ENCODE results near the gene SLC39A6. TPM values are rescaled to one million over a fixed set of nuclear protein-coding genes. Genes with fewer than 3 reads are reported as not detected.

Gene SLC39A6
- total RNA-seq, 1 donor = 133 TPM

DNA sequence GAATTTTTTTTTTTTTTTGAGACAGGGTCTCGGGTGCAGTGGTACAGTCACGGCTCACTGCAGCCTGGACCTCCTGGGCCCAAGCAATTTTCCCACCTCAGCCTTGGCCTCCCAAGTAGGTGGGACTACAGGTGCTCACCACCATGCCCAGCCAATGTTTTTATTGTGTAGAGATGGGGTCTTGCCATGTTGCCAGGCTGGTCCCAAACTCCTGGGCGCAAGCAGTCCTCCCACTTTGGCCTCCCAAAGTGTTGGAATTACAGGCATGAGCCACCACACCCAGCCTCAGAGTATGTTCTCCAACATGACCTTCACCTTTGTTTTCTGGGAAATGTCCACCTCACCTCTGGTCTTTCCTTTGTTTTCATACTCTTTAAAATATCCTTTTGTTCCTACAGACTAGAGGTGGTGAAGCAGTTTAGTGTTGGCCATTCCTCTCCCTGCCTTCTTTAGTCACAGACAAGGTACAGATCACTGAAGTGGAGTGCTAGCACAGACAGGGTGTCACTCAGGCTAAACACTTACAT lies 38.6 kb upstream of the SLC39A6 start:
- Histone ChIP-seq H3K79me2 (ENCODE audit: insufficient read depth, low read length) (peaks cover 12% of the 10 kb centered on the region), H3K27me3 (ENCODE audit: insufficient read depth, low read length) (no peaks in the 10 kb centered on the region), H2AFZ (ENCODE audit: low read length) (no peak overlapping the region), H3K9me3 (ENCODE audit: low read depth, low read length) (no peaks in the 10 kb centered on the region), H3K36me3 (ENCODE audit: insufficient read depth, low read length) (peaks cover 55% of the 10 kb centered on the region), H3K27ac (ENCODE audit: low read depth, low read length) (no peak overlapping the region), H3K4me1 (ENCODE audit: insufficient read depth, low read length) (peaks cover 3% of the 10 kb centered on the region), H3K4me2 (ENCODE audit: insufficient read depth, low read length) (no peak overlapping the region), H4K20me1 (ENCODE audit: insufficient read depth, low read length) (no peaks in the 10 kb centered on the region), H3K4me3 (ENCODE audit: insufficient read depth, low read length) (no peak overlapping the region)
- DNase-seq (ENCODE audit: insufficient read length, low spot score, missing footprints) = no peak
- TF ChIP-seq CTCF (IDR thresholded peaks at IDR 0.05; ENCODE audit: extremely low read depth, low read depth, low read length) = no peak

DNA sequence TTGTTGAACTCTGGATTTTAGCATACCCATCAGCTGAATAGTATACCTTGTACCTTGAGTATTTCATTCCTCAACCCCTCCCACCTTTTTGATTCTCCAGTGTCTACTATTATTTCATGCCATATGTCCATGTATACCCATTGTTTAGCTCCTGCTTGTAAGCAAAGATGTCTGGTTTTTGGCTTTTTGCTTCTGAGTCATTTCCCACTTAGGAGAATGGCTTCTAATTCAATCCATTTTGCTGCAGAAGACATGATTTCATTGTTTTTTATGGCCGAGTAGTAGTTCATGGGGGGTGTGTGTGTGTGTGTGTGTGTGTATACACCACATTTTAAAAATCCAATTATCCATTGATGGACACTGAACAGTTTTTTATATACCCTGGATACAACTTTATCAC lies 33.8 kb upstream of the SLC39A6 start:
- H3K36me3 ChIP-seq (ENCODE audit: insufficient read depth, low read length) = peaks cover 68% of the 10 kb centered on the region
- H3K4me1 ChIP-seq (ENCODE audit: insufficient read depth, low read length) = peaks cover 11% of the 10 kb centered on the region
- no peak overlapping the region for H3K27ac ChIP-seq (ENCODE audit: low read depth, low read length)
- no peak for DNase-seq (ENCODE audit: insufficient read length, low spot score, missing footprints)
- H3K4me3 ChIP-seq (ENCODE audit: insufficient read depth, low read length) = no peak overlapping the region
- H3K79me2 ChIP-seq (ENCODE audit: insufficient read depth, low read length) = peaks cover 15% of the 10 kb centered on the region
- no peak overlapping the region for H2AFZ ChIP-seq (ENCODE audit: low read length)
- no peaks in the 10 kb centered on the region for H3K27me3 ChIP-seq (ENCODE audit: insufficient read depth, low read length)
- no peaks in the 10 kb centered on the region for H4K20me1 ChIP-seq (ENCODE audit: insufficient read depth, low read length)
- no peaks in the 10 kb centered on the region for H3K9me3 ChIP-seq (ENCODE audit: low read depth, low read length)
- H3K4me2 ChIP-seq (ENCODE audit: insufficient read depth, low read length) = no peak overlapping the region
- no peak for TF ChIP-seq CTCF (IDR thresholded peaks at IDR 0.05; ENCODE audit: extremely low read depth, low read depth, low read length)

GRCh38 chr18:36160959-36161371 lies 31.8 kb upstream of the SLC39A6 start:
- Histone ChIP-seq H3K4me2 (ENCODE audit: insufficient read depth, low read length) (no peak overlapping the region), H3K4me3 (ENCODE audit: insufficient read depth, low read length) (no peak overlapping the region), H3K4me1 (ENCODE audit: insufficient read depth, low read length) (peaks cover 27% of the 10 kb centered on the region), H3K27me3 (ENCODE audit: insufficient read depth, low read length) (no peaks in the 10 kb centered on the region), H3K36me3 (ENCODE audit: insufficient read depth, low read length) (peaks cover 59% of the 10 kb centered on the region), H3K9me3 (ENCODE audit: low read depth, low read length) (no peaks in the 10 kb centered on the region), H4K20me1 (ENCODE audit: insufficient read depth, low read length) (no peaks in the 10 kb centered on the region), H2AFZ (ENCODE audit: low read length) (no peak overlapping the region), H3K79me2 (ENCODE audit: insufficient read depth, low read length) (peaks cover 15% of the 10 kb centered on the region), H3K27ac (ENCODE audit: low read depth, low read length) (no peak overlapping the region)
- TF ChIP-seq CTCF (IDR thresholded peaks at IDR 0.05; ENCODE audit: extremely low read depth, low read depth, low read length) = no peak
- no peak for DNase-seq (ENCODE audit: insufficient read length, low spot score, missing footprints)

DNA sequence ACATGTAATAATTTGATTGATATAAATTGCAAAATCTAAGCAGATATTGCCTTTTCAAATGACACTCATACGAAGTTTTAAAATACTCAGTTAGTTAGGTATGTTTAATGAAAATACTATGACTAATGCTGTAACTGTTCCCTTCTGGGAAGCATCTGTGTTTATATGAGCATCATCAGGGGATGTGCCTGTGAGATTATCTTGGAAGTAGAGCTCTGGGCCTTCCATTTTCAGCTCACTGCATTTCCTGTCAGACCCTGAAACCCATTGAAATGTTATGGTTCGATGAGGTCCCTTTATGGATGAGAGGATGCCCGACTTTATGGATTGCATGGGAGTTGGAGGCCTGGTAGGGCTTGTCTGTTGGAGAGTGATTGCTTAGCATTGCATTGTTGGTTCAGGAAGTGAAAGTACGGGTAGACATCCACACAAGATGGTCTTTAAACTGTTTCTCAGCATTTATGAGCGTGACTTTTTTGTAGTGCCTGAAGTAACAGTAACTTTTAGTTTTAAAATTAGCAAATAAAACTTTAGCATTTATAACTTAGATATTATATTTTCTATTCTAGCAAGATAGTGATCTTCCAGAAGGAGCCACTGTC lies 29.2 kb upstream of the SLC39A6 start:
- H3K9me3 ChIP-seq (ENCODE audit: low read depth, low read length) = no peaks in the 10 kb centered on the region
- peaks cover 44% of the 10 kb centered on the region for H3K4me1 ChIP-seq (ENCODE audit: insufficient read depth, low read length)
- peaks cover 8% of the 10 kb centered on the region for H3K79me2 ChIP-seq (ENCODE audit: insufficient read depth, low read length)
- H3K27ac ChIP-seq (ENCODE audit: low read depth, low read length) = peak overlapping the region; percentile 90
- H3K4me2 ChIP-seq (ENCODE audit: insufficient read depth, low read length) = peak overlapping the region; percentile 51
- H3K4me3 ChIP-seq (ENCODE audit: insufficient read depth, low read length) = peak overlapping the region; percentile 14
- peaks cover 58% of the 10 kb centered on the region for H3K36me3 ChIP-seq (ENCODE audit: insufficient read depth, low read length)
- no peak for DNase-seq (ENCODE audit: insufficient read length, low spot score, missing footprints)
- TF ChIP-seq CTCF (IDR thresholded peaks at IDR 0.05; ENCODE audit: extremely low read depth, low read depth, low read length) = no peak
- H4K20me1 ChIP-seq (ENCODE audit: insufficient read depth, low read length) = no peaks in the 10 kb centered on the region
- no peak overlapping the region for H2AFZ ChIP-seq (ENCODE audit: low read length)
- H3K27me3 ChIP-seq (ENCODE audit: insufficient read depth, low read length) = no peaks in the 10 kb centered on the region
